ENCODE measurements around the gene HAO2. TPM values are rescaled to one million over a fixed set of nuclear protein-coding genes. Genes with fewer than 3 reads are reported as not detected.

The HAO2 gene
- total RNA-seq, 1 experiment from 2014 or later: not detected

DNA sequence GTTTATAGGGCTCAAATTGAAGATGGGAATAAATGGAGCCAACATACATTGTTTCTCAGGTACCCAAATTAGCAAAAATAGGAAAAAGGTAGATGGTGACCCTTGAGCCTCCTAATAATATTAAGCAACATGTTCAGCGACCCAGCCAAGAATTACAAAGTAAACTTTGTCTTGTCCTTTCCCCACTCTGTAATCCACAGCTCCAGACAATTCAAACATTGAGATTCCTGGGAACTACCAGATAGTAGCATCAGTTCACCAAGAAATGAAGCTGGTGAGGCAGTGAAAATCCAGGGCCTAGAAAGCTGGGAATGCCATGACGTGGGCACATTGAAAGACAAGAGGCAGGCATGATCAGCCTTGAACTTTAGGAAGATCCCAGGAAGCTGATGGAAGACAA is 11.7 kb downstream of the HAO2 start:
- no peak for DNase-seq (ENCODE audit: low read depth)

- no peak for DNase-seq (ENCODE audit: low read depth)
These were observed 12.5 kb downstream of the HAO2 start for GRCh38 chr1:119380983-119381662.

DNA sequence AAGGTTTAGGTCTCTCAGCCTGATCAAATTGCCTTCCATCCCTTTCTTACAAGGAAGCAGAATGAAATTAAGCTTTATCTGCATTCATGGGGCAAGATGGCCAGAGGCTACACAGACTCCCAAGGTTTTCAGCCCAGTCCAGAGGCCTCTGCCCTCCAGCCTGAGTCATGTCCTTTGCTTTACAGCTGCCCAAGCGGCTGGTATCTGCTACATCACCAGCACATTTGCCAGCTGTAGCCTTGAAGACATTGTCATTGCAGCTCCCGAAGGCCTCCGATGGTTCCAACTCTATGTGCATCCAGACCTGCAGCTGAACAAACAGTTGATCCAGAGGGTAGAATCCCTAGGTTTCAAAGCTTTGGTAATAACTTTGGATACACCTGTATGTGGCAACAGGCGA is 16.0 kb downstream of the HAO2 start:
- DNase-seq (ENCODE audit: low read depth): no peak

DNA sequence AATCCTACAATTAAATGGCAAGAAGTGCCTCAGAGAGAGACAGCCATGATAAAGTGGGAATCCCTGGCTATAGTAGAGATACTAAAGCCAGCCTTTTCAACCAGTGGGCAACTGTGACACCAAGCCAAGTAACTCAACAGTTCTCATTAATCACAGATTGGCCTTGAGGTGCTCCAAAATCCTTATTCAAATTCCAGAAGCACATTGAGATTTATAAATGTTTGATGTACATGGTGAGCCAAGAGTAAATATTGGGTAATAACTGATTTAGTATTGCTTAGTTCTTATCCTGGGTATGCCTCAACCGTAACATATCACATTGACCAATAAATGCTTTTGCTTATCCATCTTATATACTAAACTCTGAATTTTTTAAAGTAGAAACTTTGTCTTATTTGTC is 17.1 kb downstream of the HAO2 start:
- no peak for DNase-seq (ENCODE audit: low read depth)

DNA sequence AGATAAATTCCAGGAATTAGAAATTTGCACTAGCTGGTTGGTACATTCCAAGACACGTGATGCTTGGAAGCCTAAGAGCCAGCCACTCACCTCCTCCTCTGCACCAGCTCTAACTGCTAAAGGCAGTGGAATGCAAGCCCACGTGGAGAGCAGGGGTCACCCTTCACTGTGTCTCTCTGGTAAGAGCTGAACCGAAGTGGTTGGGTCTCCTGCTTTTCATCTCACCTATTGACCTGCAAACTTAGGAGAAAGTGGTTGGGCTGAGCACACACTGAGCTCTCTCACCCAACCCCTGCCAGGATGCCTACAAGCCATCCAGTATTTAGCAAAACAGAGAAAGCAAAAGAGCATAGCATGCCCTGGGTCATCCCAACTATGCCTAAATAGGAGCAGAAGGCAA is 19.3 kb downstream of the HAO2 start:
- no peak for DNase-seq (ENCODE audit: low read depth)

- DNase-seq (ENCODE audit: low read depth): no peak
These were observed 19.9 kb downstream of the HAO2 start for GRCh38 chr1:119388450-119388849.

GRCh38 chr1:119390526-119390925 is 21.9 kb downstream of the HAO2 start:
- DNase-seq (ENCODE audit: low read depth): no peak

- no peak for DNase-seq (ENCODE audit: low read depth)
These were observed 23.2 kb downstream of the HAO2 start for GRCh38 chr1:119391749-119392148.

GRCh38 chr1:119394085-119394484 is 25.5 kb downstream of the HAO2 start:
- DNase-seq (ENCODE audit: low read depth): no peak

DNA sequence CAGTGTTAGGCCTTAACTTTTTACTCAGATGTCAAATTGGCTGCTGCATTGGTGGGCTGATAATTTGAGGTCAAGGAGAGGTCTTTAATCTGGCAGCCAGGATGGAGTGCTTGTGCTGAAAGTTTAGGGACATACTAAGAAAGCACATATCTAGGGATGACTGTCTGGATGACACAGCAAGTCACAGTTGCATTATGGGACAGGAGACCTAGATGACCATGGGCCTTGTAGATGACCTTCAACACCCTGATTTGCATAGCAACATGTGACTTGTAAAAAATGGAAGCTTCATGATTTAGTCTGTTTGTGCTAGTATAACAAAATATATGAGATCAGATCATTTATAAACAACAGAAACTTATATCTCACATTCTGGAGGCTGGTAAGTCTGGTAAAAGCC is 28.4 kb downstream of the HAO2 start:
- DNase-seq (ENCODE audit: low read depth): no peak

DNA sequence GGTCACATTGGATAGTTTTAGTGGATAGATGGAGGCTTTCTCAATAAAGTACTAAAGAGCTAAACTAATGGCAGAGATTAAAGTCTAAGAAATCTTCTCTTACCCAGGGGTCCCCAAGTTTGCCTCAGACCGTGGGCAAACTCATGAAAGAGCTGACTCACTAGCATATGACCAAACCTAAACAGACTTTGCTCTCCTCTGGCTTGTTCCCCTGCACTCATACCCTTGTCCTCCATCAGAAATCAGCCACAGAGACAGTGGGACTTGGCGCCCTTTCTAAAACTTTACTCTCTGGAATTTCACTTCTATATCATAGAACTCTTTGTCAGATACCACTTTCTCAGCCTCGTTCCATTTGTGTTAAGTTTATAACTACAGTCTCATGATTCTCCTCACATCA is 29.4 kb downstream of the HAO2 start:
- DNase-seq (ENCODE audit: low read depth): no peak

GRCh38 chr1:119404736-119405135 is 36.2 kb downstream of the HAO2 start:
- DNase-seq (ENCODE audit: low read depth): no peak

- DNase-seq (ENCODE audit: low read depth): no peak
These were observed 41.1 kb downstream of the HAO2 start for GRCh38 chr1:119409731-119410130.

DNA sequence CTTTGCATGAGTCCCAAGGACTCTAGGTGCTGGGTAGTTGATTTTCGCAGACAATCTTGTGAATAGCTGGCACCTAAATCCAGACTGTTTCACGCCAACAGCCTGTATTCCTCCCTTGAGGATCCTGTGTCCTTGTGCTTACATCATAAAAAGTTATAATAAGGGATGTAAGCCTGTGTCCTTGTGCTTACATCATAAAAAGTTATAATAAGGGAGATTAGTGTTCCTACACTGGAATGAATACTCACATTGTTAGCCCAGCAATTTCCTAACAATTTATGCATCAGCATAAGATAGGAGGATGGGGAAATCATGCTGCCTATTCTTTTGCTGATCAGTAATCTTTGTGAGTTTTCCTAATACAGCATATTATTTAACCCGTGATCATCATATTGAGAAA is 42.4 kb downstream of the HAO2 start:
- DNase-seq (ENCODE audit: low read depth): no peak

DNA sequence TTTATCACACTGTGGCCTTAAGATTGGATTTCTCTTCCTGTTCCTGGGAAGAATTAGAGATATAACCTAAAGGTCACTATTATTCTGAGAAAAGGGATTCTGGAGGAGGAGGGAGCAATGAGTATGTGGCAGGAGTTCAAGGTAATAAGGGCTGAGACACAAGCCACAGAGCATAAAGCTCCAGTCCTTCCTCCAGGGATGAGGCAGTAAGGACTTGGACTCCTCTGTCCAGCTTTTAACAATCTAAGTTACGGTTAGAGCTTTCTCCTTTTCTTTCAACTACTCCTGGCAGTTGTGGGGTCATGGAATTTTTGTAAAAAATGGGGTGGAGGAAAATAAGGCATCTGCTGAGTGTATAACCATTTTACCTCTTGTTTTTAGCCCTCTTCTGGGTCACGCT is 46.4 kb downstream of the HAO2 start, which contains the start of gene HSD3B2:
TSS of gene HSD3B2 (plus strand) at position 201 of the 400 bp plus-strand sequence. CDS start 270 bp downstream, outside the sequence.
- no peak for DNase-seq (ENCODE audit: low read depth)

DNA sequence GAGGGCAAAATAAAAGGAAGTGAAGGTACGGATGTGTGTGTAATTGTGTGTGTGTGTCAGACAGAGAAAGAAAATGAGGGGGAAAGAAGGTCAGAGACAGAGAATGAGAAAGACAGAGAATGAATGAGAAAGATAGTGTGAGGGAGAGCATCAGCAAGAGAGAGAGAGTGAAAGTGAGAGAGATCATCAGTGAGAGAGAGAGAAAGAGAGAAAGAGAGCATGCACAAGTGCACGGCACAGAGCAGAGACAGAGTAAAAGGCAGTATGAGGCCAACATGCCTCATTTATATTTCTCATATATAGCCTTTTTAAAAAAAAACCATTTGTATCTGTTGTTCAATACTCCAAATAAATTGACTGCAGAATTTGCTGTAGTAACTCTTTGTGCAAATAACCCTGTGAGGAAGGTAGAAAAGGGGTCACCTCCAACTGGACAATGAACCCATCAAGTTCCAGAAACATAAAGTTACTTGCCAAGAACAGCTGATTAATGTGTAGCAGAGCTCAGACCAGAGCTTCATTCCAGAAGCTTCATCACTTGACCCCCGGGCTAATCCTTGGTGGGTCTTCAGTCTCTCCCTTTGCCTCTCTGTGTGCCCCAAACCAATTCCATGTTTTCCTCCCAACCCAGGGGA is 47.5 kb downstream of the HAO2 start:
- no peak for DNase-seq (ENCODE audit: low read depth)

DNA sequence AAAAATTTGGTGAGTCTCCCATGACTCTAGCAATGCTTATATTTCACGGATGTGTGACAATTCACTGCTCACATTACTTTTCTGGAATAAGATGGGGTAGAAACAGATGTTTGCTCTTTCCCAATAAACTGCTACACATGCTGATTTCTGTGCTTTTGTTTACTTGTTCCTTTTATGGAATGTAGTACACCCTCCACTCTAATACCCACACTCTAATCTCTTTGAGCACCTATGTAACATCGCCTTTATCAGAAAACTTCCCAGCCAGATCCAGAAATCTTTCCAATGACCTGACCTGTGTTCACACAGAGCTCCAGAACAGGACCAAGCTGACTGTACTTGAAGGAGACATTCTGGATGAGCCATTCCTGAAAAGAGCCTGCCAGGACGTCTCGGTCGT is 50.5 kb downstream of the HAO2 start:
- no peak for DNase-seq (ENCODE audit: low read depth)

- no peak for DNase-seq (ENCODE audit: low read depth)
These were observed 52.1 kb downstream of the HAO2 start for GRCh38 chr1:119420638-119421037.

DNA sequence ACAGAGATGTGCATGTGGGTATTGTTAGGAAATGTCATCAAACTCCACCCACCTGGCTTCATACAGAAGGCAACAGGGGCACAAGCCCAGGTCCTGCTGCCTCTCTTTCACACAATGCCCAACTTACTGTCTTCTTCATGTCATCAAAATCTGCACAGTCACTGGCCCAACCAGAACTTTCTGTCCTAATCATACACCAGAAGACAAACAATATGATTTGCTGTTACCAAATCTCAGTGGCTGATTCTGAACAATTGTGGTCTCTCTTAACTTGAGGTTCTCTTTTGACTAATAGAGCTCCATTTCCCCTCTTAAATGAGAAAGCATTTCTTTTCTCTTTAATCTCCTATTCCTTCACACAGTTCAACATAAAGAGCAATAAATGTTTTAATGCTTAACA is 54.0 kb downstream of the HAO2 start:
- no peak for DNase-seq (ENCODE audit: low read depth)

DNA sequence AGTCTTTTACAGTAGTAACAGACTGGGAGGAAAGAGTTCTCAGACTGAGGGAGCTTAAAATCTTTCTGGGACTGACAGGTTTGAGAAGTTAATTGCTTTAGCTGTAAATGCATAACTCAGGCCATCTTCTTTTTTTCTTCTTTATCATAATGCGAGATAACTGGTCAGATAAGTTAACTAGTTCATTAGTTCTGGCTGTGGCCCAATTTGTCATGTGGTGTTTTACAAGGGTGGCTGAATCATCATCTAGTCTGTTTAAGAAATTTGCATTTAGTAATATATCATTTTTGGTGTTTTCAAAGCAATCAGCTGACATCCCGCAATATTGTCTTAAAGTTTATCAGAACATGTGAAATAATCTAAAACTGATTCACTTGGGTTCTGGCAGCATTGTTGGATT is 60.4 kb downstream of the HAO2 start:
- DNase-seq (ENCODE audit: low read depth): no peak

- no peak for DNase-seq (ENCODE audit: low read depth)
These were observed 61.1 kb downstream of the HAO2 start for GRCh38 chr1:119429687-119430086.

- no peak for DNase-seq (ENCODE audit: low read depth)
These were observed 61.9 kb downstream of the HAO2 start for GRCh38 chr1:119430486-119430885.

DNA sequence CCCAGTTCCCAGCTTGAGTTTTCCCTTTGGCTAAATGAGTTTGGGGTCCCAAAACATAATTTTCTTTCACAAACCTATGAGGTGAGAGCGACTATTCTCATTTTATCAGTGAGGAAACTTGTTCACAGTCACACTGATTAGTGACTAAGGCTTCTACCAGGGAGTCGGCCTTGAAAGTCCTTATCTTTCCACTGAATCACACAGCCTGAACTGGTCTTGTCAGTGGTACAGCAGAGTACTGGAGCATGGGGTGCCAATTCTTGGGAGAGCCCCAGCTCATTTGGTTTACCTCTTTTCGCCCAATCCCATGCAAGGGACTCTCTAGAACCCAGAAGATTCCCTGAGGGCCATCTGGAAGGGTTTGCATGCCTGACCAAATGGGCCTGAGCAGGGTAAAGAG is 63.3 kb downstream of the HAO2 start:
- no peak for DNase-seq (ENCODE audit: low read depth)

DNA sequence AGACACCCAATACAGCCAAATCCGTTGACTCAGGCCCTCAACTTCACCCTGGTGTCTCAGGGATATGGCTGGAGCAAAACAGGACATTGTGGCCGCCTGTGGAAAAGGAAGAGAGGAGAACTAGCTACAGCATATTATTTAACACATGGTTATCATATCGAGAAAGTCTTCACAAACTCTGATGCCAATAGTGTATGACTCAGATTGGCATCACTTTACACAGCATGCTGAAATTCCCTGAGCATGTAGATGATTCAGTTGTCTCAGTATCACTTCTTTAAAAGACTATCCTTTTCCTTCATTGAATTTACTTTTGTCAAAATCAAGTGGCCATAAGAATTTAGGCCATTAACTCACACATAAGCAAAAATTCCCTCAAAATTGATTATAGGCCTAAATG is 66.5 kb downstream of the HAO2 start:
- DNase-seq (ENCODE audit: low read depth): peak; percentile 25

All from RPMI7951 (cell line).